ENCODE data around the gene CFC1B.
"Not testable (repeated sequence)": the region's sequence is repeated elsewhere in the genome, so short reads cannot be mapped to it uniquely, and the experiment has no call there.

The CFC1B gene

DNA sequence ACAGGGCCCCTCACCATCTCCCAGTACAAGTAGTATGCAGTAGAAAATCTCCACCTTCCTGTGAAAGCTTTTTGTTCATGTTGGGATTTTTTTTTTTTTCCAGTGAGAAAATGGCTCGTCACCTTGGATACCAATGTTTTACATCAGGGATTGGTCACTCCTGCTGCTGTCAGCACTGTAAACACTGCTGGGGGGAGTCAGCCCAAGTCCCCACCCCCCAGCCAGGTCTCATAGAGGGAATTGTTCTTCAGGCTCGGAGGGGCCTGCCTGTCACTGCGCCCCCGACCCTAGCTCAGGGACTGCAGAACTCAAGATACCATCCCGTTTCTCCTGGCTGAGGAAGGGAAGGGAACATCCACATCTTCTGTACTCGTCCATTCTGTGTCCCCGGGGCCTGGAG lies at the start of gene CFC1B:
Gene CFC1B (plus strand): TSS at position 231 of the 400 bp plus-strand sequence. CDS start 263 bp downstream, outside the sequence.
- not testable (repeated sequence) for DNase-seq (ENCODE audit: low read depth); H3K4me3 ChIP-seq (ENCODE audit: control insufficient read depth, low read depth, low read length)

DNA sequence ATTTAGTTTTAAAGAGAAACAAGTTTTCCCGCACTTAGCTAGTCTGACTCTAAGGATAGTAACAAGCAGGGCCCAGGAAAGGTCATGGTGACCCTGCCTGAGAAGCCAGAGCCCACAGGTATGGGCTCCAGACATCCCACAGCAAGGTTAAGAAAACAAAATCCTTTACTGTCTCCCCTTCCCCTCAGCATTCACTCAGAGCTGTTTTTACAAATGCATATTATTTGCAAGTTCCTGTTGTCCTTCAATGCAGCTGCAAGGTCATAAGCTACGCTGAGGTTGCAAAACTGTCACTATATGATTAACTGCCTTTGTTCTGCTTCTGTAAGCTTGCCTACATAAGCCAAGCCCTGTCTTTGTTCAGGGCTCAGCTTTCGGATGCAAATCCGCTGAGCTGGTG lies 29.9 kb upstream of the CFC1B start:
- not testable (repeated sequence) for DNase-seq (ENCODE audit: low read depth); H3K4me3 ChIP-seq (ENCODE audit: control insufficient read depth, low read depth, low read length)

DNA sequence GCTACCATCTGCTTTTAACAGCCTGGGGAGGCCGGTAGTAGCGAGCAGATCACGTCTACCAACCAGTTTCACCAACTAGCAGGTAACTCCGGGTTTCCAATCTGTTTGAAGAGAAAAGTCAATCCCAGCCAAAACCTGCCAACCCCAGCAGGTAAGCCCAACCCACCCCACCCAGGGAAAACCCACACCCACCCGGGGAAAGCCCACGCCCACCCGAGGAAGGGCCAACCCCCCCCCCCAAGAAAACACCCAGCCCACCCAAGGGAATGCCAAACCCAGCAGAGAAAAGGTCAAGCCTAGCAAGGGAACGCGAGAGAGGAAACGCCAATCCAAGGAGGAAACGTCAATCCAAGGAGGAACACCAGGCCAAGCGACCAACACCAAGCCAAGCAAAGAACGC lies 11.8 kb upstream of the CFC1B start, which contains the start of gene POTEI:
Gene POTEI (minus strand): TSS at position 101 of the 400 bp plus-strand sequence. CDS start 93 bp downstream, at position 8.
- H3K4me3 ChIP-seq (ENCODE audit: control insufficient read depth, low read depth, low read length), result not testable (repeated sequence)

DNA sequence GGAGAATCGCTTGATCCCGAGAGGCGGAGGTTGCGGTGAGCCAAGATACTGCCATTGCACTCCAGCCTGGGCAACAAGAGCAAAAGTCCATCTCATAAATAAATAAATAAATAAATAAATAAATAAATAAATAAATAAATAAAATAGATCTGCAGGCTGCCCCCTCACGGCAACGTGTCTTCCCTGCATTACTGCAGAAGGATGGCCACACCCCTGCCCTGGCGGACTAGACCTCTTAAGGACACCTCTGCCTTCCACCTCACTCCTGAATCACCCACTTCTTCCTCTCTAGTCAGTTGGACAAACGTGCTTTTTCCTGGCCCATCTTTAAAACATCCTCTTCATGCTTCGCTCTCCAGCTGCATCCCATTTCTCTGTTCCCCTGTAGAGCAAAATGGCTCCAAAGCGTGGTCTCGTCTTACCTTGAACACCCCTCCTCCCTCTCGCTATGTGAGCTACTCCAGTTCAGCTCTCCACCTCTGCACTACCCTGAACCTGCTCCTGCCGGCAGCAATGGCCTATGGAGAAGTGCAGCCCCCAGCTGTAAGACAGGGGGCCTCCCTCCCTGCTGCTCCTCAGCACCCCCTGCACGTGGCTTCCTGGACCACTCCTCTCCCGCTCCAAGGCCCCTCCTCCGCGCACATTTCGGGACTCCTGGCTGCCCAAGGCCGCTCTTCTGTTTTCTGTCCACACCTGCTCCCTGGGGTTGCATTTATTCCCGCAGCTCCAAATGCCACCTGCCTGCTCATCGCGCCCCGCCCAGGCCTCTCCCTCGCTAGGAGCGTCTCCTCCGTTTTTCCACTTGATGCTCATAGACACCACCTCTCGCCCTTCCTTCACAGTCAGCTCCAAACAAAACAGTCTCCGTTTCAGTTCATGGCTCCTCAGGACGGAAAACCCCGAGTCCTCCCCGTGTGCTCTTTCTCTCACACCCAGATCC lies 9.9 kb upstream of the CFC1B start:
- DNase-seq (ENCODE audit: low read depth); H3K4me3 ChIP-seq (ENCODE audit: control insufficient read depth, low read depth, low read length): not testable (repeated sequence)

More for the DNA sequence above, 11.8 kb upstream of the CFC1B start, which contains the start of gene POTEI:
- DNase-seq (ENCODE audit: low read depth), result not testable (repeated sequence)

DNA sequence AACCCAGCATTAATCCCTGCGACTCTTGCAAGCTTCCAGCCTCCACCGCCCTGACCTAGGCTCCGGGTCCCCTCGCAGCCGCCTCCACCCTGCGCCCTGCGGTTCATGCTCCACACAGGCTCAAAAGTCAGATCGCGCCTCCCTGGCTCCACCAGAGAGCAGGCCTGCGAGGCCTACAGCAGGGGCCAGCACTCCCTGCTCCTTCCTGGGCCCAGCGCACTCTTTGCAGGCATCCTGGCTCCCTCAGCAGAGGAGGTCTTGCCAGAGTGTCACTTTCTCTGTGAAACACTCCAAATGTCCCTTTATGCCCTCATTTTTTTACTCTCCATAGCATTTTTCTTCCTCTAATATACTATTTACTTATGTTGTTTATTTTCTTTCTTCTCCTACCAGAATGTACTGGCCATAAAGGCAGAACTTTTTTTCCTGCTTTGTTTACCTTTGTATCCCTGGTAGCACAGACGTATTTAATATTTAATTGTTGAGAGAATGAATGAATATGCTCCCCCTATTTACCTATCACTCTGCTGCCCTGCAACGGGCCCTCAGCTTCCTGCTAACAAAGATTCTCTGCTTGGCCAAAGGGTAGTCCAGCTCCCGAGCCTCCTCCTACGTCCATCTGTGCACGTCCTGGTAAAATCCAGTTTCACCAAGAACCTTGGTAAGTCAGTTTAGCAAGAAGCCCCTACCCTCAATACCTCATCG lies 9.1 kb upstream of the CFC1B start:
- H3K4me3 ChIP-seq (ENCODE audit: control insufficient read depth, low read depth, low read length); DNase-seq (ENCODE audit: low read depth): not testable (repeated sequence)

DNA sequence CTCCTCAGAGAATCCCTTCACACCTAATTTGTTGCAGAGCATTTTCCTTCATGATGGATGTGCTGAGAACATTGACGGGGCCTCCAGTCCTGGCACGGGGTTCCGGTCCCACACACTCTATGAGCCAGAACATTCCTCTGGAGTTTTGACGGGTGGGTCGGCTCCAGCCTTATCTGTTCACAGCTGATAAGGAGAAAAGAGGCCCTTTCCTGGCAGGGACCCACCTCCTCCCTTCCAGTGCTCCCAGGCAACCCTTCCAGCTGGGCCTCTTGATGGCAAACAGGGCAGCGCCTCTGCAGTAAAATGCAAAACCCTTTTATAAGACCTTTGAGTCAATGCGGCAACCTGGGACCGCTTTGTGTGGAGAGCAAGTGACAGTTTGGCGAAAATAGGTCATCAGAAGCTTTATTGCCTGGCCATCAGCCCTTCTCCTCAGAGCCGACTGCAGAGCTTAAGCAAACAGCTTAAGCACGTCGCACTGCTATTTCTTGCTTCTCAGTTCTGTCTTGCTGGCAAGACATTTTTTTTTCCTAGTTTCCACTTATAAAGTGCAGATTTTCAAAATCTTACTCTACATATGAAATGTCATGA lies 2.4 kb upstream of the CFC1B start:
- DNase-seq (ENCODE audit: low read depth); H3K4me3 ChIP-seq (ENCODE audit: control insufficient read depth, low read depth, low read length): not testable (repeated sequence)

DNA sequence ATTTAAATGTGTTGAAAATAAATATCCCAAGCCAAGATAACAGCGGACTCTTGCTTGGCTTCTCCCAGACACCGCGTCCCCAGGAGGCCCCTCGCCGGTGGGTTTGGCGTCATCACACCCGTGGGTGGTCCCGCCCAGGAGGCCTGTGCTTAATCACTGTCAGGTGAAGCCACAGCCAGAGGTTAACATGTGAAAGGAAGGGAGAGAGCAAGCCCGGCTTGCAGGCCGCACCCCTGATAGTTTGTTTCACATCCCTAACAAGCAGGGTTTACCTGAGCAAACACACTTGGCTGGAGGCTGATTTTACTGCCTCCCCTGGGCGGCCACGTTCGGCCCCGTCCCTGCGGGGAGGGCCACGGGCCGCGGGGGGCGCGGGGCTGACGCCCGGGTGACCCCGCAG lies 1.4 kb downstream of the CFC1B start:
- DNase-seq (ENCODE audit: low read depth), result not testable (repeated sequence)

DNA sequence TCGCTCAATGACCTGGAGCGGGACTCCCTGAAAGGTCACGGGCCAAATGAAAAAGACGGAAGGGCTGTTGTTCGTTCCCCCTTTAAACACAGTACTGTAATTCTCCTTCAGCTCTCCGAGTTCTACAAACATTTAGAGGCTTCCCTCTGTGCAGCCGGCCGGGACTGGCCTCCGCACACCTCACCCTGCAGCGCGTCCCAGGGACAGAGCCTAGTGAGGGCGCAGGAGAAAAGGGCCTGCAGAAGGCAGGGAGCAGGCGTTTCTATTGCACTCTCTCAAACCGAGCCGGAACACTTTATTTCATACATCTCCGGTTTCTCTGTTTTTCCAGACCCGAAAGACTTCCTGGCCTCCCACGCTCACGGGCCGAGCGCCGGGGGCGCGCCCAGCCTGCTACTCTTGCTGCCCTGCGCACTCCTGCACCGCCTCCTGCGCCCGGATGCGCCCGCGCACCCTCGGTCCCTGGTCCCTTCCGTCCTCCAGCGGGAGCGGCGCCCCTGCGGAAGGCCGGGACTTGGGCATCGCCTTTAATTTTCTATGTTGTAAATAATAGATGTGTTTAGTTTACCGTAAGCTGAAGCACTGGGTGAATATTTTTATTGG lies 6.4 kb downstream of the CFC1B start:
- not testable (repeated sequence) for DNase-seq (ENCODE audit: low read depth); H3K4me3 ChIP-seq (ENCODE audit: control insufficient read depth, low read depth, low read length)

More for the DNA sequence above, 1.4 kb downstream of the CFC1B start:
- H3K4me3 ChIP-seq (ENCODE audit: control insufficient read depth, low read depth, low read length), result not testable (repeated sequence)

DNA sequence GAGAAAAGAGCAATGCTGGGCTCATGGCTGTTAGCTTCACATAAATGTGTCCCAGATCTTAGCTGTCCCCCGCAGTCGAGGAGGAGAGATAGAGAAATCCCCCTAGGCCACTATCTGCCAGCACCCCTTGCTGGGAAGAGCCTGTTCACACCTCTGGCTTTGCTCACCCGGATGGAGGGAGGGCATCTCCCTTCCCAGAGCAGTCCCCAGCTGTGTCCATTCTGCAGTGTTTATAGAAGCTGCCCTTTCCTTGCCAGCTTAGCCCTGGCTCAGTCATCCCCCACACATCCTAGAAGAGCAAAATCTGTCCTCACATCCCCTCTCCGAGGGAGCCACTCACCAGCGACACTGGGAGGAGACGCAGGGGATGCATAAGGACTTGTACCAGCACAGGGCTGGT lies 8.5 kb downstream of the CFC1B start:
- DNase-seq (ENCODE audit: low read depth); H3K4me3 ChIP-seq (ENCODE audit: control insufficient read depth, low read depth, low read length): not testable (repeated sequence)

DNA sequence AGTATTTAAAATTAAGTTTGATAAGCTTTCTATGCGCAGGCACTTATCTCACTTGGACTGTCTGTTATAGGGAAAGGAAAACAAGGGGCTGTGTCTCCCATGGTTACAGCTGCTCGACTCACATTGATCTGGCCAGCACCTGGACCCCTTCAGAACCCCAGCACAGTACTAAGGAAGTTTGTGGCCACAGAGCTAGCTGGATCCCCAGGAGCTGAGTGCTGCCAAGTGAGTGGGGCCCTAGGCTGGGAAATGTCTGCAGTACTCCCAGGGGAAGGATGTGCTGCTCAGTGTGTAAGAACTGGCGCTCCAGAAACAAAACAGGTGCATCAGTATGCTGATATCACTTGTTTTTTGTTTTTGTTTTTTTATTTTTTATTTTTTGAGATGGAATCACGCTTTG lies 9.2 kb downstream of the CFC1B start:
- H3K4me3 ChIP-seq (ENCODE audit: control insufficient read depth, low read depth, low read length); DNase-seq (ENCODE audit: low read depth): not testable (repeated sequence)

DNA sequence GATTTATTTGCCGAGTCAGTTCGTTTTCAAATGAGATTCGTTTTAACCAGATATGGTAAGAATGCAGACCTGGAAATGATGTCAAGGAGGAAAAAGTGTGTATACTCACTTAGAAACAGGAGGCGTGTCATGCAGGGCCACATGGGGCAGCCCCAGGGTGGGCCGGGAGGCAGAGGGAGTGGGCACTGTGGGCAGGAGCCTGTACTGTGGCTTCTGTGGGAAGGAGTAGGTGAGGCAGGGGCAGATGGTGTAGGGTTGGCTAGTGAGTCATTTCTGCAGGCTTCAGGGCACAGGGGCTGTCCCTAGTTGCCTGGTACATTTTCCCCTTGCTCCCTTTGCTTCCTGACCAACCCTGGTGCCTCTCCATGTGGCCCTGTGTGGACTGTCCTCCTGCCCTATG lies 10.2 kb downstream of the CFC1B start:
- not testable (repeated sequence) for DNase-seq (ENCODE audit: low read depth); H3K4me3 ChIP-seq (ENCODE audit: control insufficient read depth, low read depth, low read length)

DNA sequence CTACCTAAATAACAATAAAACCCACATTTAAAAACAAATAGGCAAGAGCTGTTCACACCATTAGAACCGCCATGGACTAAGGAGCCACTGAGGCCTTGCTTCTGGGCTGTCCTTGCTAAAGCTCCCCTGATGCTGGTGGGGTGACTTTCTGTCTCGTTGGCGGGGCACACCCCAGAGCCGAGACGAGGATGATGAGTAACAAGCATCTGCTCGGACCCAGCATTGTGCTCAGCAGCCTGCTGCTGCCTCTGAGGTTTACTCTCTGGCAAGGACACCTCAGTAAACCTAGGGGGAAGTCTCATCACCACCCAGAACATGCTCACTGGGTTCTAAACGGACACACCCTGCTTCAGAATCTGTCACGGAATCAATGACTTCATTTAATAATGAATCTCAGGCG lies 10.7 kb downstream of the CFC1B start:
- H3K4me3 ChIP-seq (ENCODE audit: control insufficient read depth, low read depth, low read length); DNase-seq (ENCODE audit: low read depth): not testable (repeated sequence)

DNA sequence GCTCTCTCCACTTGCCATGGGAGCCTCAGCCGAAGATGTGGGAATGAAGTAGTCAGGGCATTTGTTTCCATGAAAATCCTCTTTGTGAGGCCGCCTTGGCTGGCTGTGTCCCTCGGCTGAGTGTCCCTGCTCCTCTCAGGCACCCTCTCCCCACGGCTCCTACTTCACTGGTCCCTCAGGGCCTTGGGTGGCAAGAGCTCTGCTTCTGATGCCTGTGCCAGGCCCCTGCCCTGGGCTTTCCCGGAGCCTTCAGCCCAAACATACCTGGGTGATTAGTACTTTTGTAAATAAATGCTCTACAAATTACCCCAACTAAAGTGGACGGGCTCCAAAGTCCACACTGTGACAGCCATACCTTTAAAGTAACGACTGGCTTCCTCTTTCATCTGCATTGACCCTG lies 15.6 kb downstream of the CFC1B start:
- DNase-seq (ENCODE audit: low read depth); H3K4me3 ChIP-seq (ENCODE audit: control insufficient read depth, low read depth, low read length): not testable (repeated sequence)

DNA sequence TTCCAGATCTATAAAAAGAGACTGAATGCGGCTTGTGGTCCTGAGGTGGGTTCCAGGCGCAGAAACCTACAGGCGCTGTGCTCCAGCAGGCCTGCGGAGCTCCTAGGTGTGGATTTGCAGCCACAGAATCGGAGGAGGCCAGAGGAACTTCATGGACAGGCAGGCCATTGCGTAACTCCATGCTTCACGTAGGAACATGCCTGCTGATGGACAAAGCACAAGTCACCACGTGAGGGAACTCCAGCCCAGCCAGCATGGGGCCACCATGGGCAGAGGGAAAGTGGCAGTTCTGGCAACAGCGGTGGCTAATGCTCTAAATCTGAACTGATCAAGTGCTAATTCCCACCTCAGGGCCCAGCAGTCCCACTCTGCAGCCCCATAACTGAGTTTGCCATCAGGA lies 17.2 kb downstream of the CFC1B start:
- H3K4me3 ChIP-seq (ENCODE audit: control insufficient read depth, low read depth, low read length); DNase-seq (ENCODE audit: low read depth): not testable (repeated sequence)

DNA sequence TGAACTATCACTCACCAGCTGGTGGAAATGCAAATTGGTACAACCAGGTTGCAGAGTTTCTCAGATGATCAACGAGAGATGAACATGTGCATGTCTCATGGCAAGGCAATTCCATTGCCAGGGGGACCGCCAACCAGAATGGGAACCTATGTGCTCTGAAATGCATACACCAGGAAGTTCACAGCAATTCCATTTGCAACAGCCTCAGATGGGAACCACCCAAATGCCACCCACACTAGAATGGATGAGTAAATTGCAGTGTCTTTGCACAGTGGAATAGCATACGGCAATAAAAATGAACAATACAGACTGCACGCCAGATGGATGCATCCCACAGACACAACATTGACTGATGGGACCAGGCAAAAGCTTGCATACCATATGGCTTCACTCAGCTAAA lies 21.8 kb downstream of the CFC1B start:
- not testable (repeated sequence) for H3K4me3 ChIP-seq (ENCODE audit: control insufficient read depth, low read depth, low read length); DNase-seq (ENCODE audit: low read depth)

DNA sequence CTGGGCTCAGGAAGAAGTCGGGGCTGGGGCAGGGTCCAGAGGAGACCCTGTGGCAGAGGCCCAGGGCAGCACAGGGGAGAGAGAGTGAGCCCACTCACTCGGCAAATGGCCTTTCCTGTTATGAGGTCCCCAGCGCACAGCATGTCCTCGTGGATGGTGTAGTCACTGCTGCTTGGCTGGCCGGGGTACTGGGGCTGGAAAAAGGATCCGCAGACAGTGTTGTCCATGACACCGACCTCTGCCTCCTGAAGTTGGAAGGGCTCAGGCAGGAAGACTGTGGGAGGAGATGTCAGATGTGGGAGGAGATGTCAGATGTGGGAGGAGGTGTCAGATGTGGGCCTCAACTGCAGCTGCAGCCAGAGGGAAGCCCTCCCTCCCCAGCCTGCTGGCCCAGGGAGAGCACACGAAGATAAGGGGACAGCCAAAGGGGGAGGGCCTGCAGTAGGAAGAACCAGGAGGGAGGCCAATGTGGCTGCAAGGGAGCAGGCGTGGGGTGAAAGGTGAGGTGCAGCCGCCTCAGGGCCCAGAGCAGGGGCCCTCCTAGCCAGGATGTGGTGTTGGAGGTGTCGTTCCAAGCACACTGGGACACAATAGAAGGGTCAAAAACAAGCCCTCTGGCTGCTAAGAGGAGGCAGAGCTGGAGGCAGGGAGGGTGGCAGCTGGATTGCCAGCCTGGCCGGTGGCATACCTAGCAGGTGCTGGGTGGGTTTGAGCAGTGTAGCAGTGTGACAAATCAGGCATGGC lies 22.9 kb downstream of the CFC1B start:
- not testable (repeated sequence) for H3K4me3 ChIP-seq (ENCODE audit: control insufficient read depth, low read depth, low read length); DNase-seq (ENCODE audit: low read depth)

DNA sequence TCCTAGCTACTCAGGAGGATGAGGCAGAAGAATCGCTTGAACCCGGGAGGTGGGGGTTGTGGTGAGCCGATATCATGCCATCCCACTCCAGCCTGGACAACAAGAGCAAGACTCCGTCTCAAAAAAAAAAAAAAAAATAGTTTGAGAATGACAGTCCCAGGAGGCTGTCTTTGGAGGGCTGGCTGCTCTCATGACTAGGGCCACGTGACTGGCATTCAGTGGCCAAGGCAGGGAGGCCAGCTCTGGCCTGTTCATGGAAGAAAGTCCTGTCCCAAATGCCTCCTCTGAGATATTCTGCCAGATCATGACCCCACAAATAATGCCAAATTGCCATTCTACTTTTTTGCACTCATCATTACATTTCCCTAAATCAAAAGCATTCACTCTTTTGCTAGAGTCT lies 24.0 kb downstream of the CFC1B start:
- H3K4me3 ChIP-seq (ENCODE audit: control insufficient read depth, low read depth, low read length); DNase-seq (ENCODE audit: low read depth): not testable (repeated sequence)

DNA sequence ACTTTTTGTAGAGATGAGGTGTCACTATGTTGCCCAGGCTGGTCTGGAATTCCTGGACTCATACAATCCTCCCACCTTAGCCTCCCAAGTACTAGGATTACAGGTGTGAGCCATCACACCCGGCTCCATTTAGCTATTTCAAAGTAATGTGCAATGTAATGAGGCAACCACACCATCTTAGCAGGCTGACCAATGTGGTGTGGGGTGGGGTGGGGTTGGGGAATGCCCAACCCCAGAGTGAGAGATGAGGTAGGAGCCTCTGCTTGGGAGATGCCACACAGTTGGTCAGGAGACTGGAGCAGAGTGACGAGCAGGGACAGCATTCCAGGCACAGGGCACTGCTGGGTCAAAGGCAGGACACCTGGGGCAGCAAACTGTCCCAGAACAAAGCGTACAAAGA lies 27.4 kb downstream of the CFC1B start:
- H3K4me3 ChIP-seq (ENCODE audit: control insufficient read depth, low read depth, low read length), result not testable (repeated sequence)

More for the DNA sequence above, 27.4 kb downstream of the CFC1B start:
- not testable (repeated sequence) for DNase-seq (ENCODE audit: low read depth)

All from fibroblast of mammary gland (primary cell).